OCI-M1 (cell line): Measurements from ENCODE around the gene POGZ.
"Not testable (repeated sequence)": the region's sequence is repeated elsewhere in the genome, so short reads cannot be mapped to it uniquely, and the experiment has no call there.

ENCODE experiments used
- DNase-seq: peaks from one replicate; lab custom pipeline; 2025; lab: John Stamatoyannopoulos, UW

The POGZ gene

GRCh38 chr1:151411884-151412283 is 47.4 kb downstream of the POGZ start:
- no peak for DNase-seq

- no peak for DNase-seq
Observed at GRCh38 chr1:151408891-151409290, 50.4 kb downstream of the POGZ start.

GRCh38 chr1:151407304-151407703 is 52.0 kb downstream of the POGZ start:
- no peak for DNase-seq

GRCh38 chr1:151406176-151406575 is 53.1 kb downstream of the POGZ start:
- no peak for DNase-seq

- DNase-seq = no peak
Observed at GRCh38 chr1:151405187-151405951, 53.9 kb downstream of the POGZ start.

- DNase-seq = no peak
Observed at GRCh38 chr1:151403612-151404011, 55.7 kb downstream of the POGZ start.

- no peak for DNase-seq
Observed at GRCh38 chr1:151402764-151403163, 56.5 kb downstream of the POGZ start.

- no peak for DNase-seq
Observed at GRCh38 chr1:151401860-151402259, 57.4 kb downstream of the POGZ start.

- DNase-seq = no peak
Observed at GRCh38 chr1:151401125-151401788, 58.0 kb downstream of the POGZ start.

- peak; percentile 97 for DNase-seq
Observed at GRCh38 chr1:151399324-151400171, 59.7 kb downstream of the POGZ start, which contains the start of gene PSMB4. TSS of gene PSMB4 (plus strand) at chr1:151399573. CDS start at chr1:151399588, 15 bp downstream.

GRCh38 chr1:151396265-151396664 is 63.0 kb downstream of the POGZ start:
- not testable (repeated sequence) for DNase-seq

GRCh38 chr1:151393583-151393982 is 65.7 kb downstream of the POGZ start:
- DNase-seq = no peak

- no peak for DNase-seq
Observed at GRCh38 chr1:151391079-151391563, 68.2 kb downstream of the POGZ start.

GRCh38 chr1:151390221-151391078 is 68.8 kb downstream of the POGZ start:
- DNase-seq = not testable (repeated sequence)

- DNase-seq = no peak
Observed at GRCh38 chr1:151386002-151386401, 73.3 kb downstream of the POGZ start.

GRCh38 chr1:151384584-151384983 is 74.7 kb downstream of the POGZ start:
- peak; percentile 44 for DNase-seq

- DNase-seq = no peak
Observed at GRCh38 chr1:151377150-151377884, 82.0 kb downstream of the POGZ start.

- DNase-seq = no peak
Observed at GRCh38 chr1:151373196-151373595, 86.1 kb downstream of the POGZ start.

GRCh38 chr1:151372058-151372934 is 87.0 kb downstream of the POGZ start, which contains the start of gene SELENBP1:
TSS of gene SELENBP1 (minus strand) at chr1:151372705. CDS start at chr1:151372641, 64 bp downstream.
- peak; percentile 57 for DNase-seq
